HG03354 (cell line): ENCODE measurements around the gene CREB3.
A peak's percentile ranks its signal among the peaks of the same experiment; 100 is the strongest.

Experiments
- ATAC-seq: cut with Tn5 transposase; IDR thresholded peaks from one replicate; pipeline ENCODE4 v1.9.1; 2021; ENCODE audit warnings: mild to moderate bottlenecking; ENCODE audit not compliant: unreplicated experiment, poor library complexity, severe bottlenecking

Gene CREB3, protein sequence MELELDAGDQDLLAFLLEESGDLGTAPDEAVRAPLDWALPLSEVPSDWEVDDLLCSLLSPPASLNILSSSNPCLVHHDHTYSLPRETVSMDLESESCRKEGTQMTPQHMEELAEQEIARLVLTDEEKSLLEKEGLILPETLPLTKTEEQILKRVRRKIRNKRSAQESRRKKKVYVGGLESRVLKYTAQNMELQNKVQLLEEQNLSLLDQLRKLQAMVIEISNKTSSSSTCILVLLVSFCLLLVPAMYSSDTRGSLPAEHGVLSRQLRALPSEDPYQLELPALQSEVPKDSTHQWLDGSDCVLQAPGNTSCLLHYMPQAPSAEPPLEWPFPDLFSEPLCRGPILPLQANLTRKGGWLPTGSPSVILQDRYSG

DNA sequence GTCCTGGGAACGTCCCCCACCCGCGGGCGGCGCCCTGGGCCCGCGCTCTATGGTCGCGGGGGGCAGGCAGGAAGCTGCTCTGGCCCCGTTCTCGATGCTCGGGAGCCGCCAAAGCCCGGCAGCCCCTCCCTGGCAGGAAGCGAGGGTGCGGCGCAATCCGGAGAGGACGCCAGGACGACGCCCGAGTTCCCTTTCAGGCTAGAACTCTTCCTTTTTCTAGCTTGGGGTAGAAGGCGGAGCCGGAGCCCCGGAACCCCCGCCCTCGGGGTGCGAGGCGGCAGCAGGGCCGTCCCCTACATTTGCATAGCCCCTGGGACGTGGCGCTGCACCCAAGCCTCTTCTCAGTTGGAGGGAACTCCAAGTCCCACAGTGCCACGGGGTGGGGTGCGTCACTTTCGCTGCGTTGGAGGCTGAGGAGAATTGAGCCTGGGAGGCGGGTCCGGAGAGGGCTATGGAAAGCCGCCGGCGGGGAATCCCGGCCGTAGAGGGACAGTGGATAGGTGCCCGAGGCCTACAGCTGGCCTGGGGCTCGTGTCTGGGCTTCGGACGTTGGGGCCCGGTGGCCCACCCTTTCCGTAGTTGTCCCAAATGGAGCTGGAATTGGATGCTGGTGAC lies at the start of gene CREB3, which contains the start of gene TLN1:
Gene CREB3 (plus strand): TSS at position 482 of the 615 bp plus-strand sequence. CDS start 107 bp downstream, at position 589.
Gene TLN1 (minus strand): TSS at position 11 of the 615 bp plus-strand sequence. CDS start 6,501 bp downstream, outside the sequence.
- ATAC-seq = peak; percentile 80

- ATAC-seq = no peak
Measured at GRCh38 chr9:35683323-35683722, 49.1 kb upstream of the CREB3 start.

DNA sequence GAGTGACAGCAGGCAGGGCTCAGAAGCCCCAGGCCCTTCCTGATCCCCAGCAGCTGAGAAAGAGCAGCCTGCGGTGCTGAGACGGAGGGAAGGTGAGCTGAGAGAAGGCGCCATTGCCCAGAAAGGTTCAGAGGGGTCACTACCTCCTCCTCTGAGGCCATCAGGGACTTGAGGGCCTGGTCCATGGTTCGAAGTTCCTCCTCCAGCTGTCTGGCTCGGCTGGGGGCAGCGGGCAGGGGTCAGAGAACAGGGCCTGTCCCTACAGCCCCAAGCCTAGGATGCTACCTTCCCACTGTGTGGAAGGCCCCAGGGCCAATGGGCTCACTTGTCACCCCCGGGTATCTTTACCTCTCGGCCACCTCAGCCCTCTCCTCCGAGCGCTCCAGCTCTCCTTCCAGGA lies 47.5 kb upstream of the CREB3 start:
- no peak for ATAC-seq

DNA sequence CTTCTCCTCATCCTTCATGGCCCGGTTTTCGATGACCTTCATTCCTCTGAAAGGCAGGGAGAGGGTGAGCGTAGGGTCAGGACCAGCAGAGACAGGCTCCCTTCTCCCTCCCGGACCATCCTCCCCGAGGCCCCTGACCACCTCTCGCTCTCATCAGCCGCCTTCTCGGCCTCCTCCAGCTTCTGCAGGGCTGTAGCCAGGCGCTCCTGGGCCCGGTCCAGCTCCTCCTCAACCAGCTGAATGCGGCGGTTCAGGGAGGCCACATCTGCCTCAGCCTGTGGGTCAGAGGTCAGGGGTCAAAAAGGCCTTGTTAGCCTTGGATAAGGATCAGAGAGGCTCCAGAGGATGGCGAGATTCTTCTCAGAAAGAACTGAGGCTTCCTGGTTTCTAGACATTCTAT lies 47.0 kb upstream of the CREB3 start:
- no peak for ATAC-seq

DNA sequence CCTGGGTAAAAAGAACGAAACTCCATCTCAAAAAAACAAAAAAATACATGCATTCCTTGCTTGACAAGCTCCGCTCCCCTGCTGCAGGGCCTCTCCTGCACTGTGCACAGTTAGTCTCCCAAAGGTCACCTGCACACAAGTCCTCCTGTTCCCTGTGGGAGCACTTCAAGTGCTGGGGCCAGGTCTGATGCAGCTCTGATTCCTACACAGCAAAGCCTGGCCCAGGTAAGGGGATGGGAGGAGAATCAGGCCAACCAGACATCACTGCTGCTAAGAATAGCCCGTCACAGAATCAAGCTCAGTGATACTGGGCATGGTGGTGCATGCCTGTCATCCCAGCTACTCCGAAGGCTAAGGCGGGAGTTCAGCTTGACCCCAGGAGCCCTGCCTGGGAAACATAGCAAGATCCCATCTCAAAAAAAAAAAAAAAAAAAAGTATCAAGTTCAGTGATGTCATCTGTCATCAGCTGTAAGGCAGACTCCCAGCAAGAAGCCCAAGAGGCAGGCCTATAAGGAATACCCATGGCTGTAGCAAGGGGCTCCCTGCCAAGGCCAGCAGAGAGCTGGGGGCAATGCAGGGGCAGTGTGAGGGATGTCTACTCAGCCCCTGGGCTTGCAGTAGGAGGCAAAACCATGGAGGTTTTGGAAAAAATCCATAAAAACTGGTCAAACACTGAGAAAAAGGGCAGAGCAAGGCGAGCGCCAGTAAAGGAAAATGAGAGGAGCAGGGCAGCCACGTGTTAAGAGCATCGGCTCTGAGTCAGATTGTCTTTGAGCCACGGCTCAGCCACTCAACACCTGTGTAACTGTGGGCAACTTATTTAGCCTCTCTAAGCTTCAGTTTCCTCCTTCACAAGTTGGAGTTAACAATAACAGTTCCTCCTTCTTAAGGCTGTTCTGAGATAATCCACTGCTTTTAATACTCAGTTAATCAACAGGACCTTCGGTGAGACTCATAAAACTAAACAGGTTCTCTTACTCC lies 46.0 kb upstream of the CREB3 start:
- no peak for ATAC-seq

DNA sequence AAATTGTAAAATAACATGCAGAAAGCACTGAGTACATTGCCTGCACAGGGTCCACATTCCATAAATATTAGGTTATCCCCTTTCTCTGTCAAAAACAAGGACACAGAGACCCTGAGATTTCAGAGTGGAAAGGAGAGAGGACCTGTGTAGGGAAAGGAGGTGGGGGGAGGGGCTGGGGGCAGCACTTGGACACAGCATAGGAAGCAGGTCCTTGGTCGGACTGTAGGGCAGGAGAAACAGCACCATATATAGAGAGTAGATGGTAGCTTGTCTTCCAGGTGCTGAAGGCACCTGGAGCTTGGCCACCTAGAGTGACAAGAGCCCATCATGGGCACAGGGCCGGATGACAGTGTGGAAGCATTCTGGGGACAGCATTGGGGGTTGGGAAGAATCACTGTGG lies 45.2 kb upstream of the CREB3 start:
- ATAC-seq = no peak

DNA sequence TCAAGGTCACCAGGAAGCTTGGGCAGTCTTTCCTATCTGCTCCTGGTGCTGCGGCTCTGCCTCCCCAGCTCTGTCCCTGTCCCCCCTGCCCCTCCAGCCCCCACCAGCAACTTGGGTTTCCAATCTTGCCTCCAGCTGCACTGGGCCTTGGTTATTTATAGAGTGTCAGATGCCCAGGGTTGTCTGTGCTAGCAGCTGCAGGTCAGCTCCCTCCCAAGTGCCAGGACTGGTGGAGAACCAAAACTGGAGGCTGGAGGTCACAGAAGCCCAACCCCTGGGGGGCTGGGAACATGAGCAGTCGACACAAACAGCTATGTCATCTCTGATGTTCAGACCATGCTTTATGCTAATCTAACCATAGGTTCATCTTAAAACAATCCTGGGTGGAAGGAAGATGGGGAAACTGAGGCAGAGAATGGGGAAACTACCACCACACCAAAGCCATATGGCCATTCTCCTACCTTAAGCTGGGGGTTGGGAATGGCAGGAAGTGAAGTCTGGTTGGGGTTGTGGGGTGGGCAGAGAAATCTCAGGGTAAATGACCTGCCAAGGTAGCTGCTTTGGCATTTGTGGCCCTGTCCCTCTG lies 44.4 kb upstream of the CREB3 start:
- no peak for ATAC-seq

DNA sequence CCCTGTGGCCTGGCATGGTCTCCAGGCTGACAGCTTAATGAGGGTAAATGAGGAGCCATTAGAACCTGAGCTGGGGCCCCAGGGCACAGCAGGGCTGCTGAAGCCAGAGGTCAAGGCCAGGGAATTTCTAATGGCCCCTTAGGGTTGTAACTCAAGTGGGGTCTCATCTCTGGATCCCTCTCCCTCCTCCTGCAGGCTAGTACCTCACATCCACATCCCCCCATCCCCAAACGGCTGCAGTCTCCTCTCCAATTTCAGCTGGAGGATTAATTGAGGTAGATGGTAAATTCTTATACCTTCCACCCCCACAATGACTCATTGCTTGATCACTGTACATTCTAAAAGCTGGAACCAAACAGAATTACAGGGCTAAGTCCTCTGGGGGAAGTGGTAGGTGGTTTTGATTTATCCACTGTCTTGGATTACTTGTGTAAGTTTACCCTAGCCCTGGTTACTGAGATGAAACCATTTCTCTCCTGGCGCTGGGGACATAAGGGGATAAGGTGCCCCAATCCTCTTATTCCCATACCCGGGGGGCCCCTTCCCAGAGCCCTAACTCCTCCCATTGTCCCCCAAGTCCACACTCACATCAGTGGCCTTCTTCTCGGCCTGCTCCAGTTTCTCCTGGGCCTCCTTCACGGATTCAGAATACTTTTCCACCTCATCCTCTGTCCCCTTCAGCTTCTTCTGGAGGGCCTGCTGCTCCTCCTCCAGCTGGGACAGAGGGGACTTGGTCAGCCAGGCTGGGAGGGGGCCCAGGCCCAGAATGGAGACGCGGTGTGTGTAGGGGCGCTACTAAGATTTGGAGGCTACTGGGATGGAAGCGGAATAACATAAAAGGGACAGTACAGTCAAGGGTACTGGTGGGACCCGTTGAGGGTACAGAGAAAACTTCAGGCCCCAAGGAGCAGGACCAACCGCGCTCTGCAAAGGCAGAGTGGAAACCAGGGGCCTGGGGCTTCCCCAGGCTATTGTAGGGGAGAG lies 43.6 kb upstream of the CREB3 start:
- ATAC-seq = no peak

- ATAC-seq = no peak
Measured at GRCh38 chr9:35689542-35690293, 42.7 kb upstream of the CREB3 start, which contains the start of gene TPM2. Gene TPM2 (minus strand): TSS chr9:35689925. CDS start chr9:35689817, 108 bp downstream.

- no peak for ATAC-seq
Measured at GRCh38 chr9:35690294-35690613, 42.2 kb upstream of the CREB3 start.

DNA sequence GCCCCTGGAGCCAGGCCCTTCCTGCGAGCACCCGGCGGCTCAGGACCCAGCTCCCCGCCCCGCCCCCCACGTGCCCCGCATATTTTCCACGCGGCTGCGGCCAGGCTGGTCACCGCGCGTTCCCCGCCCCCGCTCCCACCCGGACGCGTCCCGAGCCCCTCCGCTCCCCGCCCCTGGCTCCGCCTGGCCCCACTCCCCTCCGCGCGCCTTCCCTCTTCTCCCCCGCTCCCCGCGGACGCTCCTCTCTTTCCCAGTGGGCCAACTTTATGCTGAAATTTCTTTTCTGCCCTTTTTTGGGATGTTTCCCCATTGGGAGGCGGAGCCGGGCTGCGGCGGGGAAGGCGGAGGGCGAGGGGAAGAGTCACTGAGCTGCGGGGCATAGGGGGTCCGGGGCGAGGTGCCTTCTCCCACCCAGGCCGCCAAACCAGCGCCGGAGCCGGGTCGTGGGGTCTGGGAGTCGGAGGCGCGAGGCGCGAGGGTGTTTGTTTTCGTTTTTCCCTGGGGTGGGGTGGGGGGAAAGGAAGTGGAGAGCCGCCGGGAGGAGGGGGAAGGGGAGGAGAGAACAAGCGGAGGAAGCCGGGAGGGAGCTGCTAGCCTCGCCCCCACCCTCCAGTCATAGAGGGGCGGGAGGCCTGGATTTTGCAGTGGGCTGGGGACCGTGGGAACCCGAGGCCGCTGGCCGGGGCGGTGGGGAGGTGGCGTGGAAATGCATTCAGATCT lies 41.7 kb upstream of the CREB3 start:
- no peak for ATAC-seq

DNA sequence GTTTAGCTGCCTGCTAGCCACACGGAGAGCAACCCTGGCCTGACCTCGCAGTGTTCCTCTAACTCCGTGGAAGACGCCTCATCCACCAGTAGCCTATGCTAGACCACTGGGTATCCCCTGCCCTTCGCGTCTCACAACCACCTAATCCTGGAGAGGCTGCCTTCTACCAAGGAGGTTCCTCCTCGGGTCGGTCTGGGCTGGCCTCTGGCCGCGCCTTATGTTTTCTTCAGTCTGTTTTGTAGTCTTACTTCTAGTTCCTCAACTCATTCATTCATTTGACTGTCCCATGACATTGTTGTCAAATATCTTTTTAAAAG lies 41.2 kb upstream of the CREB3 start:
- ATAC-seq = no peak

DNA sequence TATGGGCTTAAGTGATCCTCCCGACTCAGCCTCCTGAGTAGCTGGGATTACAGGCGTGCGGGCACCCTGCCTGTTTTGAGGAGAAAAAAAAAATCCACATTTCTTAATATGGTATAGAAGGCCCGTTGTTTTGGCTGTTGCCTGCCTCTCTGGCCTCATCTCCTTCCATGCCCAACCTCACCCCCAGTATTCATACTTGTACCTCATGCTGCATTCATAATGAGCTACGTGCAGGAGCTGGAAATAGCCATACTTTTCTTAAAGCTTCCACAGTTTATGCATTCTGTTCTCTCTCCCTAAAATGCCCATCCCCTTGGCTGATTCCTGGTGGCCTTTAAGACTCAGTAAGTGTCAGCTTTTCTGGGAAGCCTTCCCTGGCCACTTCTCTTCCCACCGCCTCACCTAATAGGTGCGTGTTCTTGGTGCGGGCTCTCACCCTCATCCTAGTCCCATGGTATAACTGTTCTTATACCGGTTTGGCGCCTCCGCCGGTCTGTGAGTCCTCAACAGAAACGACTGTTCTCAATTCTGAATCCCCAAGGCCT lies 40.6 kb upstream of the CREB3 start:
- ATAC-seq = no peak

DNA sequence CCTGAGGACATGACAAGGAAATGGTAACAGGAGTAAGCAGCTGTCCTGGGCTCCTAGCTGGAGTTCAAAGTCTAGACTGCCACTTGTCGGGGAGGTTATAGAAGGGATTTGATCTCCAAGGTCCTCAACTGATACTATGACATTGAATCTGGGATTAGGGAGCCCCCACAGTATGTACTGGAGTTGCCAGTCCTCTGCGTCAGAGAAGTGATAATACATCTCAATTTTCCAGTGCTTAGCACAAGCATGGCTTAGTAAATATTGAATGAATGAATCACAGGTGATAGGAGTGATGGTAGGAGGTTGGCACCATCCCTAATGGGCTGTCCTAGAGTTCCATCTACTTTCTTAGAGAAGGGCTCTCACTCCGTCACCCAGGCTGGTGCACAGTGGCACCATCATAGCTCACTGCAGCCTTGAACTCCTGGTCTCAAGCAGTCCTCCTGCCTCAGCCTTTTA lies 36.5 kb upstream of the CREB3 start:
- no peak for ATAC-seq

DNA sequence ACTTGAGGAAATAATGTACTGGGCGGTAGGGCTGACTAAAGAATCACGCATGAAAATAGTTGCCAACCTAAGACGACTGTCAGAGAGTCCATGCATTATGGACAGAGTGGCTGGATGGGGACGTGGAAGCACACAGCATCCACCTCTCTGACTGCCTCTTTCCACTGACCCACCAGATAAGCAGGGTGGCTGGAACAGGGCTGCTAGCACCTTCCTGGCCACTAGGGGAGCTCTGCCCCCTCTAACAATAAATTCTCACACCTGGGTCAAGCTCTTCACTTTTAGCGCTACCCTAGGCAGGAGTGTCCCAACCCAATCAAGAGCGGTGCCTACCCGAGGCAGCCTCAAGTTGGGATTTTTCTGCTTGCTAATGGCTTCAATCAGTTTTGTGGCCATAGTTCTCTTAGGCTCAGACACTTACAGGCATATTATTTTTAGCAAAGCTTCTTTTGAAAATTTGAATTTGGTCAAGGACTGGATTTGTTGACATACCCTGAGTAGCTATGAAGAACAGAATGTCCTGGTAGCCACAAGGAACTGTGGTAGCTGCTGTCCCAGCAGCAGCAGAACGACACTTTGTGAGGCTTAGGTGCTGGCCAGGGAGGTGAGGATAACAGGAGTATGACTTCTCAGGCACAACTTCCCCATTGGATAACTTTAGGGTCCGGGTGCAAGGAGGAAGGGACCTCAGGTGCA lies 35.8 kb upstream of the CREB3 start:
- peak; percentile 79 for ATAC-seq

DNA sequence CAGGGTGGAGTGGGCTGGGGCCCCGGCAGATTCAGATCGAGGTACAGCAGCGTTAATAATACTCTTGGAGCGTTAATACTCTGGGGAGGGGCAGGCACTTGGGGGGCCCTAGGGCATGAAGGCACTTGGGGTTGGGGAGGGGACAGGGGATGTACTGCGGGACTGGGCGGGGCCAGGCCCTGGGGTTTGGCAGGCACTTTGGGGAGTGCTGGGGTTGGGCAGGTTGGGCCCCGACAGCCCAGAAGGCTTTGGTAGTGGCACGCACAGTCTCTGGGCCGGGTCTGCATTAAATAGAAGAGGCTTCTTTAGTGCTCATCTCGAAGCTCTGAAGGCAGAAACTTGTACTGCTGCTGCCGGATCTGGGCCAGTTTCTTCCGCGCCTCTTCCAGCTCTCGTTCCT lies 35.0 kb upstream of the CREB3 start:
- ATAC-seq = no peak

DNA sequence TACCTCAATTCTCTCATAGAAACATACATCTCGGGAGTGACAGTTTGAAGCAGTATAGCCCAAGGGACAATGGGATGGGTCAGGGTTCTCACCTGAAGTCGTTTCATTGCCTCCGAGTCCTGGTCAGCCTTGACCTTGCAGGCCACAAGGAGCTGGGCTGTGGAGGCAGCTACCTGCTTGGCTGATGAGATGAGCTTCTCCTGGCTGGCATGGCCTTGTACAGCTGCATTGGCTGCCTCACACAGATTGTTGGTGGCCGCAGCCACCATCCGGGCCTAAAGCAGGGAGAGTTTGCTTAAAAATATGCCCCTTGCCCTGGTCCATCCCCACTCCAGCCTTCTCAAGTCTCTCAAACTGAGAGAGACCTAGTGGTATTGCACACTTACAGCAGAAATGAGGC lies 34.2 kb upstream of the CREB3 start:
- no peak for ATAC-seq
